Fibroblast of lung (primary cell): ENCODE results near the gene BPIFA2. TPM values are rescaled to one million over a fixed set of nuclear protein-coding genes. Genes with fewer than 3 reads are reported as not detected.

Source experiments
- DNase-seq, 2 donors: peaks; one replicate each; pipeline versions ENCODE4 v3.0.0 to v3.0.0-alpha.2; 2010; ENCODE audit warnings: low read depth in 2 of 2
- H2AFZ ChIP-seq: 2 replicates; pipeline ENCODE4 v1.5.1; 2012; ENCODE audit warnings: low read length, control low read depth, inconsistent platforms
- H3K27ac ChIP-seq: 2 replicates; pipeline ENCODE4 v1.5.1; 2011; ENCODE audit warnings: low read length, control low read depth; ENCODE audit not compliant: insufficient read depth
- H3K27me3 ChIP-seq: 2 replicates; pipeline ENCODE4 v1.5.1; 2011; ENCODE audit warnings: mild to moderate bottlenecking, low read length; ENCODE audit not compliant: control insufficient read depth, insufficient read depth
- H3K36me3 ChIP-seq: 2 replicates; pipeline ENCODE4 v1.5.1; 2011; ENCODE audit warnings: low read length; ENCODE audit not compliant: control insufficient read depth, insufficient read depth
- H3K4me1 ChIP-seq: 2 replicates; pipeline ENCODE4 v1.5.1; 2011; ENCODE audit warnings: low read length; ENCODE audit not compliant: control insufficient read depth, insufficient read depth; ENCODE audit errors: extremely low read depth
- H3K4me2 ChIP-seq: 2 replicates; pipeline ENCODE4 v1.5.1; 2011; ENCODE audit warnings: low read length, control low read depth; ENCODE audit not compliant: insufficient read depth; ENCODE audit errors: extremely low read depth
- H3K4me3 ChIP-seq, 4 experiments: fragments of 200-600 bp in 1 of 4; sonication (generic) in 1 of 4; replicated peaks in 1 of 4; 2 replicates each; pipeline ENCODE4 v1.5.1; 2011 to 2016; ENCODE audit warnings: low read length in 4 of 4, low read depth in 3 of 4, mild to moderate bottlenecking in 3 of 4, control low read depth in 2 of 4, inconsistent platforms in 1 of 4, mixed read lengths in 1 of 4; ENCODE audit not compliant: insufficient read depth in 1 of 4; ENCODE audit errors: control extremely low read depth in 1 of 4
- H3K79me2 ChIP-seq: 2 replicates; pipeline ENCODE4 v1.5.1; 2012; ENCODE audit warnings: mild to moderate bottlenecking, low read length, inconsistent platforms; ENCODE audit not compliant: control insufficient read depth, insufficient read depth
- H3K9ac ChIP-seq: 2 replicates; pipeline ENCODE4 v1.5.1; 2011; ENCODE audit warnings: mild to moderate bottlenecking, low read length, control low read depth; ENCODE audit not compliant: insufficient read depth
- H3K9me3 ChIP-seq: 2 replicates; pipeline ENCODE4 v1.5.1; 2012; ENCODE audit warnings: low read depth, low read length; ENCODE audit not compliant: control insufficient read depth, insufficient read depth
- H4K20me1 ChIP-seq: 2 replicates; pipeline ENCODE4 v1.5.1; 2011; ENCODE audit warnings: low read length; ENCODE audit not compliant: control insufficient read depth, insufficient read depth; ENCODE audit errors: extremely low read depth
- CTCF ChIP-seq, 2 donors: IDR thresholded peaks in 1 of 2; conservative IDR thresholded peaks in 1 of 2; 1 replicate in 1 of 2; 2 replicates in 1 of 2; pipeline ENCODE4 v1.5.1; 2011 to 2012; ENCODE audit warnings: low read length in 2 of 2, control low read depth in 1 of 2, inconsistent platforms in 1 of 2, low read depth in 1 of 2, mild to moderate bottlenecking in 1 of 2
- EZH2 ChIP-seq: IDR thresholded peaks from 2 replicates; pipeline ENCODE4 v1.5.1; 2012; ENCODE audit warnings: low read length, control low read depth, mild to moderate bottlenecking; ENCODE audit errors: missing control alignments
- polyA plus RNA-seq, 2 donors: library from polyadenylated mRNA; depleted of rRNA in 1 of 2; stranded (reverse) in 1 of 2; unstranded in 1 of 2; fragments of >200 nt; gene quantifications; 2 replicates each; pipeline ENCODE4 v1.2.1, GENCODE V29; 2011 to 2012; ENCODE audit warnings: missing spikeins in 1 of 2
- total RNA-seq: library from RNA; depleted of rRNA; stranded (reverse); fragments of >200 nt; gene quantifications from 2 replicates; pipeline ENCODE4 v1.2.1, GENCODE V29; 2014

BPIFA2 gene
- total and polyA plus RNA-seq, 2 donors (not counting 1 experiment from before 2014, with no cell fraction given) = not detected

GRCh38 chr20:33165416-33166055 is 2.4 kb upstream of the BPIFA2 start:
- no peak for DNase-seq
- no peaks in the 10 kb centered on the region for H3K79me2 ChIP-seq
- H3K9ac ChIP-seq = no peak overlapping the region
- H3K9me3 ChIP-seq = no peaks in the 10 kb centered on the region
- H3K27me3 ChIP-seq = no peaks in the 10 kb centered on the region
- TF ChIP-seq EZH2 = no peak
- no peak for TF ChIP-seq CTCF (conservative IDR thresholded peaks at IDR 0.05 in 1 of 2, IDR thresholded peaks at IDR 0.05 in 1 of 2; ENCODE audit: low read depth in 1 of 2, low read length in 2 of 2)
- H3K36me3 ChIP-seq = no peaks in the 10 kb centered on the region
- no peak overlapping the region for H3K27ac ChIP-seq
- H3K4me1 ChIP-seq = no peaks in the 10 kb centered on the region
- no peak overlapping the region for H3K4me3 ChIP-seq
- no peak overlapping the region for H3K4me2 ChIP-seq
- no peaks in the 10 kb centered on the region for H4K20me1 ChIP-seq
- H2AFZ ChIP-seq = no peak overlapping the region

- no peak overlapping the region for H3K4me2 ChIP-seq
- H3K4me3 ChIP-seq = no peak overlapping the region
- no peak overlapping the region for H2AFZ ChIP-seq
- no peaks in the 10 kb centered on the region for H3K27me3 ChIP-seq
- no peak for DNase-seq
- H3K27ac ChIP-seq = no peak overlapping the region
- no peaks in the 10 kb centered on the region for H3K4me1 ChIP-seq
- H3K9me3 ChIP-seq = no peaks in the 10 kb centered on the region
- H3K9ac ChIP-seq = no peak overlapping the region
- no peaks in the 10 kb centered on the region for H4K20me1 ChIP-seq
- H3K36me3 ChIP-seq = no peaks in the 10 kb centered on the region
- no peaks in the 10 kb centered on the region for H3K79me2 ChIP-seq
- TF ChIP-seq EZH2 (no peak), CTCF (conservative IDR thresholded peaks at IDR 0.05 in 1 of 2, IDR thresholded peaks at IDR 0.05 in 1 of 2; ENCODE audit: low read depth in 1 of 2, low read length in 2 of 2) (no peak)
These were observed 1.3 kb upstream of the BPIFA2 start for GRCh38 chr20:33166533-33167113.

GRCh38 chr20:33169176-33169794 is 1.3 kb downstream of the BPIFA2 start:
- no peaks in the 10 kb centered on the region for H4K20me1 ChIP-seq
- no peak overlapping the region for H2AFZ ChIP-seq
- DNase-seq = no peak
- H3K4me1 ChIP-seq = no peaks in the 10 kb centered on the region
- TF ChIP-seq EZH2 (no peak), CTCF (conservative IDR thresholded peaks at IDR 0.05 in 1 of 2, IDR thresholded peaks at IDR 0.05 in 1 of 2; ENCODE audit: low read depth in 1 of 2, low read length in 2 of 2) (peak; percentile 30 to 58)
- H3K79me2 ChIP-seq = no peaks in the 10 kb centered on the region
- no peaks in the 10 kb centered on the region for H3K27me3 ChIP-seq
- no peak overlapping the region for H3K4me2 ChIP-seq
- H3K36me3 ChIP-seq = no peaks in the 10 kb centered on the region
- no peak overlapping the region for H3K4me3 ChIP-seq
- no peak overlapping the region for H3K9ac ChIP-seq
- no peaks in the 10 kb centered on the region for H3K9me3 ChIP-seq
- H3K27ac ChIP-seq = no peak overlapping the region
